ENCODE measurements around the gene CDC6. TPM values are rescaled to one million over a fixed set of nuclear protein-coding genes. Genes with fewer than 3 reads are reported as not detected.

CDC6 gene
- total RNA-seq, 1 donor from 2014 or later: 1.6 TPM

DNA sequence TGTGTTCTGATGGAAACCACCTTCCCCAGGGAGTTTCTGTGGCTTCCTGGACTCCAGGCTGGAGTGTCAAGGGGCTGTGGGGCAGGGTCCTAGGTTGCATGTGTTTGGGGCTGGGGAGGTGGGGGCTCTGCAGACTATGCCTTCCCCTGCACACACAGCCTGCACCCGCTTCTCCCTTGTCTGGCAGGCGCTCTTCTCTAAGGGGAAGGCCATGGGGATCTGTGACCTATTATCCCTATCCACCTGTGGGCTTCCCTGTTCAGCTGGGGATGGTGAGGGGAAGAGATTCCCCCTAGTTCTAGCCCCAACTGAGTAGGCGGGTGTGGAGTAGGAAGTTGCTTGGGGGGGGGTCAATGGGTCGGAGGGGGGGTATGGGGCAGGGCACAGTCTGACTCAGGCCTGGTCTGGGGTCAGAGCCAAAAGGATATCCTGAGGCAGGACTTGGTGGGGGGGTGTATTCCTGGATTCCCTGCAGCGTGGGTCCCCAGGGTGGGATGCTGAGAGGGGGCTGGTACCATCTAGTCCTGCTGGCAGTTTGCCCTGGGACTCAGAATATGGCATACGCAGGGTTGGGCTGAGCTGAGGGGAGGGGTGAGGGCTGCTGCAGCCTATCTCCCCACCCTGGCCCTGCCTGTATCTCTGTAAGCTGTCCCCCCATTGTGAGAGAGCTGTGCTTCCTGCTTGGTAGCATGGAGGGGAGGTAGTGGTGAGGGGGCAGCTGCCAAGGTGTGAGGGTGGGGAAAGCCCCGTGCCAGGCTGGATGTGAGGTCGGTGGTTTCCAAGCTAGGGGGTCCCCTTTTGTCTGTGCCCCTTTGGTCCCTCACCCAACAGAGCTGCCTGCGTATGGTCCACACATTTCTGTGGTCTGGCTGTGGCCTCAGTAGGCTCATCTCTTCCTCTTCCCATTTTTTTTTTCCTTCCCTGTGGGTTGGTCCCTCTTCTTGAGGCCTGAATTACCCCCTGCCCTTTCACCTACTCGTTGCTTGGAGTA, 36.0 kb downstream of the CDC6 start:
- no peak for DNase-seq

DNA sequence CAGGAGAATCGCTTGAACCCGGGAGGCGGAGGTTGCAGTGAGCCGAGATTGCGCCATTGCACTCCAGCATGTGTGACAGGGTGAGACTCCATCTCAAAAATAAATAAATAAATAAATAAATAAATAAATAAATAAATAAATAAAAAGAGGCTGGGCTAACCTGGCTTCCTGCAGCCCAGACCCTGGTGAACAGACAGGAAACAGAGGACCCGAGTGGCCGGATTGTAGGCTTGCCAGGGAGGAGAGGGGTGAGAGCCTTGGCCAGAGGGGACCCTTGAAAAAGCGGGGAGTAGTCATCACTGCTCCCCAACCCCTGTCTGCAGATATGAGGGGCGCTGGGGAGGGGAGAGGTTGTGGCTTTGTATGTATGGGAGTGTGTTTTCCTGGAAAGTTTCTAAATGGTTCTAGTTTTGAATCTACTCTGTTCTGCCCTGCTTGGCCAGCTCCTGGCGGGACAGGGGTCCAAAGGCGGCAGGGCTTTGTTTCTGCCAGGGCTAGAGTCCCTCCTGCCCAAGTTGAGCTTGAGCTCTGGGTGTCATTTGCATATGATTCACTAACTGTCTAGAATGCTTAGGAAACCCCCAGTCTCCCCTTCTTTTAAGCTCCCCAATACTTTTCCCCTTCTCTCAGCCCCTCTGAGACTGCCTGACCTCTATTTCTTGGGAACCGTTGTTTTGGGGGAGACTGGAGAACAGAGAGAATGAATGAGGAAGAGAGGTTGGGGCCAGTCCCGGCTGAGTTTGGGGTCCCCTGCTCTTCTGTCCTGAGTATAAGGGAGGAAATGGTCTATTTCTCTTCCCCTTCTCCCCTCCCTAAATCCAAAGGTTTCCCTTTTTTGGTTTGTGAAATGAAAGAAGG, 37.7 kb downstream of the CDC6 start:
- DNase-seq: no peak

DNA sequence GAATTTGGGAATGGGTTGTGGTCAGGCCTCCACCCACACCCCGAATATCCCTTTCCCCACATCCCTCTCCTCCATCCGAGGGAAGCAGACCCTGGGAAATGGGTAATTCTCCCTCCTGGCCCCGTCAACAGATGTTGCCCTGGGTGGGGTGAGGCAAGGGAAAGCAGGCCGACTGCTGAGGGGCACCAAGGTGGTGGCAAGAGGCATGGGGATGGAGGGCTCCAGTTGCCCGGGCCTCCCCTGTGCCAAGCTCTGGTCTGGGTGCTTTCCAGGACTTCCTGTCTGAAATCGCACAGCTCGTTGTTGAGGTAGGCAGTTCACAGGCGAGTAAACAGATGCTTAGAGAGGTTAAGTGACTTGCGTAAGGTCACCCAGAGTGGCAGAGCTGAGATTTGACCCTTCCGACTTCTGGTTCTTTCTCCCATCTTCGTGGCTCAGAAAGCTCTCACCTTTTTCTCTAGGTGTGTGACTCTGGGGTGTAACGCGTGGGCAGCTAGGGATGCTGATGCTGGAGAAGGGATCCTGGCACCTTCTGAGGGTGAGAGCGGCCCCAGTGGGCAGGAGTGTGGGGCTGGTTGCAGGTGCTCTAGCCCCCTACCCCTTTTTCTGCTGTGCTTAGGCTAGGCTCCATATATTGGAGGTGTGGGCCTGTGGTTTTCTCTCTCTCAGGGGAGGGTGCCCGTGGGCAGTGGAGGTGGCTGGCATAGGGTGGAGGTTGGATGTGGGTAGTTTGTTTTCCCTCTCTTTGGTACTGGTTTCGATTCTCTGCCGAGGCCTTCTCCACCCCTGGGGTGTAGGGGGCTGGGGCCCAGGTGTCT, 38.5 kb downstream of the CDC6 start:
- DNase-seq: no peak

DNA sequence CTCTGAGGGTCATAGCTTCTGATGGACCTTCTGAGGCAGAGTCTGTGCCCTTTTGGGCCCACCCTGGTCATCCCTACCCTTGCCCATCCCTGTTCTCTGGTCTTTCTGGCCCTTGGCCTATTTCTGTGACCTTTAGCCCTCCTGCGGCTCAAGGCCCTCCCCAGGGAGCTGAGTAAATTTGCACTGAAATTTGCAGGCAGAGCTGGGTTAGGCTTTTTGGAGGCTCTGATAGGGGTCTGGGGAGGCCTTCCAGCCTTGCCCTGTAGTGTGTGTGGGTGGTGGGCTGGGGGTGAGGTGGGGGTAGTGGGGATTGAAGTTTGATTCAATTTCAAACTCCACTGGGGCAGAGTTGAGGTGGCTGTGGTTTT, 39.1 kb downstream of the CDC6 start:
- no peak for DNase-seq

DNA sequence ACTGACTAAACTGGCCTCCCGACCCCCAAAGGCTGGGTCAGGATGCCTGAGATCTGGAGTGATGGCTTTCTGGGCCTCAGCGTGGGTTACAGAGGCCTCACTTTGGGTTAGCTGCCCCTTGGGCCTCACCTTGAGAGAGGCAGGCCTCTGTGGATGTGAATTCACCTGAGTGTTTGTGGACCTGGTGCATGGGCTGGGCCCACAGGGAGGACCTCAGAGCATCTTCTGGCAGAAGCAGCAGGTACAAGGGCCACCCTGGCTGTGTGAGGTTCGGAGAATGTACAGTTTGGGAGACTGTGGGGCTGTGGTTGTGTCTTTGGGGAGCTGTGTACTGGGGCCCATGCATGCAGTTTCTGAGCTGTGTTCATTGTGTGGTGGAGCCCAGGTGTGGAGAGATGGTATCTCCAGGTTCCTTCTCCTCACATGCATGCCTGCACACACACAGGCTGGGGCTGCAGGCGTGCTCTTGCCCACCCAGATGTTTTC, 39.6 kb downstream of the CDC6 start:
- no peak for DNase-seq

DNA sequence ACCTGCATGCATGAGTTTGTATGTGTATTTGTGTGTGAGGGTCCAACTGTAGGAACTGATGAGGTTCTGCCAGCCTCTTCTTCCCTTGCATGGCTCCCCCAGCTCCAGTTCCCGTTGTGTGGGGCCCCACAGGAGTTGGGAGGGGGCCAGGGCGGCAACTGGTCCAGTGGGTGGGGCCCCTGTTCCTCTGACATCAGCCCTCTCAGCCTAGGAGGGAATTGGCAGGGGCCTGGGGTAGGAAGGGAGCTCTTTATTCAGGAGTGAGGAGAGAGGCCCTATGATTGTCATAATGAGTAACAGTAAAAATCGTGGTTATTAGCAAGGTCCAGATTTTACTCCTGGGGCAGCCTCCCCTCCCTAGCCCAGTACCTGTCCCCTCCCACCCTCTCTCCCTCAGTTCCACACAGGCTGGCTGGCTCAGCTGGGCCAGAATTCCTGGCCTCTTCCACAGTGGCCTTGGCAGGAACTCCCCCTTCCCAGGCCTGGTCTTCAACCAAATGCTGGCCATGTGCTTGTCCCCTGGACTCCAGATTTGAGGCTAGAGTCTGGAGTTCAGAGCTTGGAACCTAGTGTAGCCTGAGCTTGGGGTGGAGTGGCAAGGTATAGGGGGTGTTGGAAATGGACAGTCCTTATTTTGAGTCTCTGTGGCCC, 40.2 kb downstream of the CDC6 start:
- no peak for DNase-seq

DNA sequence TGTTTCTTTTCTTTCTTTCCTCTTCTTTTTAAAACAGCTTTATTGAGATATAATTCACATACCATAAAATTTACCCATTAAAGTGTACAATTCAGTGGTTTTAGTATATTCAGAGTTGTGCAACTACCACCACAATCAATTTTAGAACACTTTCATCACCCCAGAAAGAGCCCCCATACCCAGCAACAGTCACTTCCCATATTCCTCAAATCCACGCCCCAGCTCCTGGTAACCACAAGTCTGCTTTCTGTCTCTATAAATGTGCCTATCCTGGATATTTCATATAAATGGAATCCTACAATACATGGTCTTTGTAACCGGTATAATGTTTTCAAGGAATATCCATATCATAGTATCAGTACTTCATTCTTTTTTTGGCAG, 40.7 kb downstream of the CDC6 start:
- no peak for DNase-seq

DNA sequence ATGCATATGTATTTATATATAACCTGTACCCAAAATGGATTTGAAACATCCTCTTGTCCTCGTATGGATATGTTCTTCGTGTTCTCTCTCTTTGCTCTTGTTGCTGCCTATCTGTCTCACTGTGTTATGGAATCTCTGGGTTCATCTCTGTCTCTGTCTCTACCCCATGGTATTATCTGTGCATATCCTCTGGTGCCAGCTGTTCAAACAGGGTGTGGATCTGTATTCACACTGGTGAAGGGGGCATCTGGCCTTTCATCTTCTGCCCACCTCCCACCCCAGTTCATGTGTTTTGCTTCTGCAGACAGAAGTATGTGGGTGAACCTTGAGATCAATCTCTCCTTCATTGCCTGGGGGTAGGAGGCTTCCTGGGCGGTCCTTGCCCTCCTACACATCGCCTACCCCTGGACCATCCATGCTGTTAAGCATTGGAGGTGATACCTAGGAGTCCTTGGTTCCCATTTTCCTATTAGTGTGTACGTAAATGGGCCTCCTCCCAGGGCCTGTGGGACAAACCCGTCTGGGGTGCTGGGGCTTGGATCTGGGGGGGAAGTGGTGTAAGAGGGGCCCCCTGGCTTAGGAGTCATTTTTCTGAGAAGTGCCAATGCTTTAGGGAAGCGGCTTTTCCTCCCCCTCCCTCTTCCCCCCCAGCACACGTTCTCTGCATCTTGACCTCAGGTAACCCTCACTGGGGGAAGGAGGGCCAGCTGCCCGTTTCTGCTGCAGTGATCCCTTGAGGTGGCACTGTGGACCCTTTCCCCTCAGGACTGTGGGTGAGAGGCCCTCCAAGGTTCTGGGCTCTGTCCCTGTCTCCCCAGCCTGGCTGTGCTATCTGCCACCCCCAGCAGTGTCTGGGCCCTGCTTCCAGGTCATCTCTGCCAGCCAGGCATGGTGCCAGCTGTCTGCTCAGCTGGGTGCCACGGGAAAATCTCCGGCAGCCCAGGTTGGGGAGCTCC, 42.4 kb downstream of the CDC6 start:
- DNase-seq: no peak

DNA sequence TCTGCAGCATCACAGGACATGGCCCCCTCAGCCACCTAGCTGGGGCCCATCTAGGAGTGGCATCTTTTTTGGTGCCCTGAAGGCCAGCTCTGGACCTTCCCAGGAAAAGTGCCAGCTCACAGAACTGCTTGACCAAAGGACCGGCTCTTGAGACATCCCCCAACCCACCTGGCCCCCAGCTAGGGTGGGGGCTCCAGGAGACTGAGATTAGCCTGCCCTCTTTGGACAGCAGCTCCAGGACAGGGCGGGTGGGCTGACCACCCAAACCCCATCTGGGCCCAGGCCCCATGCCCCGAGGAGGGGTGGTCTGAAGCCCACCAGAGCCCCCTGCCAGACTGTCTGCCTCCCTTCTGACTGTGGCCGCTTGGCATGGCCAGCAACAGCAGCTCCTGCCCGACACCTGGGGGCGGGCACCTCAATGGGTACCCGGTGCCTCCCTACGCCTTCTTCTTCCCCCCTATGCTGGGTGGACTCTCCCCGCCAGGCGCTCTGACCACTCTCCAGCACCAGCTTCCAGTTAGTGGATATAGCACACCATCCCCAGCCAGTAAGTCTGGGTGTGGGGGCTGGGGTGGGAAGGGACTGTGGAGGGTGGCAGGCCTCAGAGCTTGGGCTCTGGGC, 43.3 kb downstream of the CDC6 start:
- no peak for DNase-seq

DNA sequence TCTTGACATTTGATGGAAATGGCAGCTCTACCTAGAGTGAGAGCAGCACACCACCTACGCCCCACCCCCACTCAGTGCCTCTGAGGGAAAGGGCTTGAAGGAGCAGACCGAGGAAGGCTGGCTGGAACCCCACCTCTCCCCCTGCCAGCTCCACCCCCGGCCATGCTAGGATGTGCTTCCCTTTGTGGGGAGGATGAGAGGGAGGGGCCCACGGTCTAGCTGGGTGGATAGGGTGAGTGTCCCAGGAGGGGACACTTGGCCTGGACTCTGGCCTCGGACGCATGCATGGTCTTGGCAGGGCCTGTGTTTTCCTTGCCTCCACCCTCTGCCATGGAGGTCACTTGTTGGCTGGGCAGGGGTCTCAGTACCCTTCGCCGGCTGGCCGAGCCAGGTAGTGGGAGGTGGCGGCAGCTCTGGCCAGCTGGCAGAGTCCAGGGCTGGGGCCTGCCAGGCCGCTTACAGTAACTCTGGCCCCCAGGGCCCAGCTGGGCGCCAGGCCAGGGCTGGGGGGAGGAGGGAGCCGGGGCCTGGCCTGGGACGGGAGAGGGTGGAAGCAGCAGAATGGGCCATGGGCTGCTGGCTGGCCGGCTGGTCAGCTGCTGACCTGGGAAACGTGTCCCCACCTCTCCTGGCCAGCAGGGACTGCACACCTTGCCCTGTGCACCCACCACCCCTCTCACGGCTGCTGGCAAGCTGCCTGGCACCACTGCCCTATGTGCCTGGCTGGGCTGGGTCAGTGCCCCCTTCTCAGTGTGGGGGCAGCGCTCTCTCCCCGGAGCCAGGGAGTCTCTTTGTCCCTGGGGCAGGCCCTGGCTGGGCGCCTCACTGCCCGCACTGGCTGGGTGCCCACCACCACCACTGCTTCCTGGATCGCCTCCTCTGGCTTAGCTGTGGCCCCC, 44.3 kb downstream of the CDC6 start:
- peak; percentile 63 for DNase-seq

DNA sequence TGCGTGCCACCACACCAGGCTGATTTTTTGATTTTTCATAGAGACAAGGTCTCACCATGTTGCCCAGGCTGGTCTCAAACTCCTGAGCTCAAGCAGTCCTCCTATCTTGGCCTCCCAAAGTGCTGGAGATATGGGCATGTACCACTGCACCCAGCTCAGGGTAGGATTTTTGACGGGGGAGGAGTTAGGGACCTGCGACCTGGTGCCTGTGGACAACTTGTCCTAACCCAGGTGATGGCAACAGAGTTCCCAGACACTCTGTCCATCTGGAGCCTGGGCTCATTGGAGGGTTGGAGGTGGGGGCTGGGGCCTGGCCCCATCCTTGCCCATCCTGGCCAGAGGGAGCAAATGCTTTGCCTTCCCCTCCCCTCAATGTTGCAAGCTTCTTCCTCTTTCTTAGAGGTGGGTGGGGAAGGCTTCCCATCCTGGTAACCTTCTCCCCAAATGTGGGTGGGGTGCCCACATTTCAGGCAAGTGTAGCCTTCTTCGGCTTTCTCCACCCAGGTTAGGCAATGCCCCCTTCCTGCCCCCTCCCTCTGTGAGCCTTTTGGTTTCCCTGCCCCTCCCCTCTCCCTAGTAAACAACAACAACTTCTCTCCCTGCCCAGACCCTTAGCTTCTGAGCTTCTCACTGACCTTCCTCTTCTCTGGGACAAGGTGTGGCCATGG, 46.2 kb downstream of the CDC6 start:
- no peak for DNase-seq

DNA sequence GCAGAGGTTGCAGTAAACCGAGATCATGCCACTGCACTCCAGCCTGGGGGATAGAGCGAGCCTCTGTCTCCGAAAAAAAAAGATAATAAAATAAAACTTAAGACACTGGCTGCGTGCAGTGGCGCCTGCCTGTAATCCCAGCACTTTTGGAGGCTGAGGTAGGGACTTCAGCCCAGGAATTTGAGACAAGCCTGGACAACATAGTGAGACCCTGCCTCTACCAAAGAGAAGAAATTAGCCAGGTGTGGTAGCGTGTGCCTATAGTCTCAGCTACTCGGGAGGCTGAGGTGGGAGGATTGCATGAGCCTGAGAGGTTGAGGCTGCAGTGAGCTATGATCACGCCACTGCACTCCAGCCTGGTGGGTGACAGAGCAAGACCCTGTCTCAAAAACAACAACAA, 47.9 kb downstream of the CDC6 start:
- no peak for DNase-seq

DNA sequence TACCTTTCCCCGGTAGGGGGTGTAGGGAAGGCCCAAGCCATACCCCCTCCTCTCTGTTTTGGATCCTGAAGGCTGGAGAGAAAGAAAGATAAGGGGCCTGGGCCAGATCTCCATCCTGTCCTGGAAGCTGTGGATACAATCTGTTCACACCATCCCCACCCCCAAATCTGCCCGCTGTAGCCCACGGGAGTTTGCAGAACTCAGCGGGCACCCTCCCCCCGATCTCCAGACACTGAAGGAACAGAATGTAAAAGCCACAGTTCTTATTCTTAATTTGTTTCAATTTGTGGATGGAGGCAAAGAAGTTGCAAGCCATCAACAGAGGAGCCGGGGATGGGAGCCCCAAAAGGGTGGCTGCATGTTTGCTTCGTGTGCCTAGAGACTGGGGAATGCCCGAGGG, 49.7 kb downstream of the CDC6 start:
- no peak for DNase-seq

DNA sequence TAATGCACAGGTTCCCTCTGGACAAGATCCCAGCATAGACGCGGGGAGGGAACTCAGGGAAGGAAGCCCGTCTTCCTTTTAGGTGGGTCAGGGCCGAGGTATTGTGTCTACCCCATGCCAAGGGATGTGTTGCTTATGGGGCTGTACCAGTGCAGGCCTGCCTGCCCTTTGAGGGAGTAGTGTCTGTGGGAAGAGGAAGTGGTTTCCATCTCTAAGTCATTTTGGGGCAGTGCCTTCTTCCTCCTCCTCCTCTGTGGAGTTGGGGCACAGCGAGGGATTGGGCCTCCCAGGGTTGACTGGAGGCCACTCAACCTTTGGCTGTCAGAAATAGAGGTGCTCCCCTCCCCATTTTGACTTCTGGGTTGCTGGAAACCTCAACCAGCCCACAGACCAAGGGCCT, 50.4 kb downstream of the CDC6 start:
- DNase-seq: no peak

DNA sequence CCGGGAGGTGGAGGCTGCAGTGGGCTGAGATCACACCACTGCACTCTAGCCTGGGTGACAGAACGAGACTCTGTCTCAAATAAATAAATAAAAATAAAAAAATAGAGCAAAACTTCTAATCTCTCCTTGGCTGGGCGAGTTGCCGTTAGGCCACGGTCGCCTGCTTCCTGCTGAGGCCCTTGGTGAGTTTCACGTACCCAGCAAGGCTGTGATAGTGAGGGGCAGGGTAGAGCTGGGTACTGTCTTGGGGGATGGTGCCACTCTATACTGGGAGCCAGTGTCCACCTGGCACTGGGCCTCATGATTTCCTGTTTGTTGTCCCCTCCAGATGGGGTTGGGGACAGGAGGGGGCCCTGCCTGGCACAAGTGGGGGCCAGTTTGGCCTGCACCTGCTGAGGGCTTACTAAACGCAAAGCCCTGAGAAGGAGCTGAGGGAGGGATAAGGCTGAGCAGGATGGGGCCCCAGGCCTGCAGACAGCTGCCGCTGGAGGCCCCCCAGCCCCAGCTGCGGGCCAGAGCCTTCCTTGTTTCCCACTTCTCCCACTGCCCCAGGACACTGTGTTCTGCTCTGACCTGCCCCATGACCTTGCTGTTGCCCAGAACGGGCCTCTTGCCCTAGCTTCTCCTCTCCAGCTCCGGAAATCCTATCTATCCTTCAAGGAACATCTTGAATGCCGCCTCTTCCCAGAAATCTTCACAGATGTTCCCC, 51.4 kb downstream of the CDC6 start:
- no peak for DNase-seq

DNA sequence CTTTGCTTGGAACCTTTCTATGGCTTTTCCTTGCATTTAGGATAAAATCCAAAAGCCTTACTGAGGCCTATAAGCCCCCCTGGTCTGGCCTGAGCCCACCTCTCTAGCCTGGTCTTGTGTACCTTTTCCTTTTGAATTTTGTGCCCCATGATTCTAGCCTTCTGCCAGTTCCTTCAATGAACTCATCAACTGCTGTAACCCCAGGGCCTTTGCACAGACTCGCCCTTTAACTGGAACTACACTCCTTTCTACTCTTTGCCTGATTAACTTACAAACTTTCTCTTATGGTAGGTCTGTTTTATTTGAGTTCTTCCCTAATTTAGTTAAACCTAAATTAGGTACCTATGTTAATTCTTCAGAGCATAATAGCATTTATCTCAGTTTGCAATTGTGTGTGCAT, 52.6 kb downstream of the CDC6 start:
- DNase-seq: no peak

DNA sequence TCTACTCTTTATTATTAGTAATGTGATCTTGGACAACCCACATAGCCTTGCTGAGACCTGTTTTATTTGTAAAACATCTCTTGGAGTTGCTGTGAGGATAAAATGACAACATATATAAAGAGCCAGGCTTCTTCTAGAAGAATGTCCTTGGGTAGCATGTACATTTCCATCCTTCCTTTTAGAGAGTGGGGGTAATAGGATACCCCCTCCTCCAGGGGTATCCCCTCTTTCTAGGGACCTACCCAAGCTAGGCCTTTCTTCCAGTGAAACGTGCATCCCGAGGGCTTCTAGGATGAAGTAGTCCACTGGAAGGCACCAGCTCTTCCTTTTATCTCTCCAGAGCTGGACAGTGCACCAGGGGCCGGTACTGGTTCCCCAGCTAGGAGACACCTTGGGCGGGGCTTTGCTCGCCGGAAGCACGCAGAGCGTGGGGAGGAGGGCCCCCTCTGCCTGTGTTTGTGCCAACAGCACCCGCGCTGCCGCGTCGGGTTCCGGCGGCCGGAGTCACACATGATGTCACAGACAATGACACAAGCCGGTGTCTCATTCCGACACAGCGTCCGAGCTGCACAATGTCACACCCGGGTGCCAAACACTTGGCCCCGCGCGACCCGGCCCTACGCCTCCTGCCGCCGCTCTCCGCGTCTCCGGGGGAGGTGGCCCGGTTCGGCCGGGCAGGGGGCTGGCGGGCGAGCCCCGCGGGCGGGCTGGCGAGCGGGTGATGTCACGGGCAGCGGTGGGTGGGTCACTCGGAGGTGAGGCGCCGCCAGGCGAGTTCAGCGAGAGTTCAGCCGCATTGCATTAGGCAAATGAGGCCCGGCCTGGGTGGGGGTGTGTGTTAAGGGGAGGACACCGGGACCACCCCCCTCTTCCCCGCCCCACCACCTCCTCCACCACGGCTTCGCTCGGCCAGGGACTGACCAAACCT, 53.5 kb downstream of the CDC6 start:
- DNase-seq: peak; percentile 68

All from occipital lobe (tissue), 2 donors.